HepG2 (cell line): Measurements from ENCODE around the gene ZBTB7C. TPM values are rescaled to one million over a fixed set of nuclear protein-coding genes. Genes with fewer than 3 reads are reported as not detected.

Experiments used
- ATAC-seq: fragments of 200-7000 bp; cut with Tn5 transposase; 3 replicates; pipeline ENCODE4 v1.9.1; 2020; ENCODE audit warnings: mild to moderate bottlenecking, moderate library complexity
- BruUV-seq: library from RNA; stranded (reverse); fragments of 400-500 nt; replicated peaks from 2 replicates; lab custom pipeline; 2021; lab: Mats Ljungman, UMichigan
- CTCF ChIA-PET: fragments of 300-600 bp; formaldehyde crosslinking; extraction: SDS; loops from one replicate; lab custom pipeline; 2021; ENCODE audit warnings: low total read pairs, inconsistent platforms, low intra/inter-chr PET ratio; lab: Yijun Ruan, JAX
- POLR2A ChIA-PET: fragments of 350-600 bp; sonication (Branson Sonifier 250); formaldehyde crosslinking; loops from one replicate; lab custom pipeline; 2020; ENCODE audit warnings: antibody characterized with exemption, inconsistent platforms; lab: Yijun Ruan, JAX
- DNase-seq: peaks from one replicate; pipeline ENCODE4 v3.0.0-alpha.2; 2015; ENCODE audit warnings: low spot score
- FAIRE-seq: peaks from 3 replicates; lab custom pipeline; 2011; peaks lifted over from hg19 to GRCh38; lab: Jason Lieb, UNC
- H2AFZ ChIP-seq: one replicate; pipeline ENCODE4 v1.6.1; 2011; ENCODE audit warnings: low read length, inconsistent platforms
- H3K27ac ChIP-seq: fragments of 300-600 bp; 3 replicates; pipeline ENCODE4 v1.8.0; 2011; ENCODE audit warnings: mixed run types, mild to moderate bottlenecking, mixed read lengths, low read length, inconsistent platforms; ENCODE audit not compliant: insufficient read depth; ENCODE audit errors: extremely low read length
- H3K27me3 ChIP-seq, 2 experiments: fragments of 200-600 bp in 1 of 2; 2 replicates in 1 of 2; 3 replicates in 1 of 2; pipeline versions ENCODE4 v1.6.0 to v1.8.0; 2011; ENCODE audit warnings: low read length in 2 of 2, mild to moderate bottlenecking in 2 of 2, moderate library complexity in 2 of 2, inconsistent platforms in 1 of 2; ENCODE audit not compliant: insufficient read depth in 2 of 2, control insufficient read depth in 1 of 2
- H3K36me3 ChIP-seq, 2 experiments: fragments of 200-600 bp in 1 of 2; replicated peaks in 1 of 2; 2 replicates in 1 of 2; 3 replicates in 1 of 2; pipeline versions ENCODE4 v1.5.1 to v1.8.0; 2011; ENCODE audit warnings: low read length in 2 of 2, inconsistent platforms in 1 of 2; ENCODE audit not compliant: insufficient read depth in 2 of 2, control insufficient read depth in 1 of 2
- H3K4me1 ChIP-seq: 2 replicates; pipeline ENCODE4 v1.5.1; 2012; ENCODE audit warnings: low read length, inconsistent platforms; ENCODE audit not compliant: insufficient read depth
- H3K4me2 ChIP-seq: 2 replicates; pipeline ENCODE4 v1.6.0; 2011; ENCODE audit warnings: low read depth, low read length, inconsistent platforms
- H3K4me3 ChIP-seq, 3 experiments: fragments of 200-600 bp in 1 of 3; sonication (generic), shearing (Covaris generic) in 1 of 3; replicated peaks in 1 of 3; 2 replicates each; pipeline ENCODE4 v1.5.1; 2011 to 2016; ENCODE audit warnings: low read length in 3 of 3, inconsistent platforms in 2 of 3, low read depth in 2 of 3, mild to moderate bottlenecking in 2 of 3, control low read depth in 1 of 3, mixed read lengths in 1 of 3; ENCODE audit not compliant: insufficient read depth in 1 of 3
- H3K79me2 ChIP-seq: one replicate; pipeline ENCODE4 v1.6.1; 2011; ENCODE audit warnings: low read length, inconsistent platforms; ENCODE audit not compliant: insufficient read depth
- H3K9ac ChIP-seq: 2 replicates; pipeline ENCODE4 v1.6.0; 2011; ENCODE audit warnings: mild to moderate bottlenecking, low read depth, low read length, inconsistent platforms; ENCODE audit not compliant: insufficient read depth
- H3K9me3 ChIP-seq: 2 replicates; pipeline ENCODE4 v1.5.1; 2012; ENCODE audit warnings: mild to moderate bottlenecking, low read length
- H4K20me1 ChIP-seq: 2 replicates; pipeline ENCODE4 v1.6.0; 2011; ENCODE audit warnings: inconsistent platforms, mild to moderate bottlenecking, low read length, moderate library complexity; ENCODE audit not compliant: insufficient read depth
- ARNT2 ChIP-seq: sonication (generic); formaldehyde crosslinking; IDR thresholded peaks from 2 replicates; pipeline ENCODE4 v1.8.0; 2022; ENCODE audit warnings: mild to moderate bottlenecking, low read depth, missing genetic modification reagents, moderate library complexity
- CTCF ChIP-seq: sonication (generic); formaldehyde crosslinking; IDR thresholded peaks from 2 replicates; pipeline ENCODE4 v1.5.0; 2020; ENCODE audit warnings: mild to moderate bottlenecking, missing genetic modification reagents, moderate library complexity
- DBP ChIP-seq: sonication (generic); formaldehyde crosslinking; IDR thresholded peaks from 2 replicates; pipeline ENCODE4 v1.4.0; 2020; ENCODE audit warnings: missing genetic modification reagents; ENCODE audit errors: not compliant biosample characterization
- MBD4 ChIP-seq: IDR thresholded peaks from 2 replicates; pipeline ENCODE4 v1.6.1; 2012; ENCODE audit warnings: low read length, inconsistent platforms, borderline replicate concordance
- PRDM10 ChIP-seq: sonication (generic); formaldehyde crosslinking; IDR thresholded peaks from 2 replicates; pipeline ENCODE4 v1.4.0; 2020; ENCODE audit warnings: low read depth, missing genetic modification reagents
- SALL2 ChIP-seq: sonication (generic); formaldehyde crosslinking; IDR thresholded peaks from 2 replicates; pipeline ENCODE4 v1.8.1; 2023; ENCODE audit warnings: mild to moderate bottlenecking, missing genetic modification reagents, inconsistent platforms
- SETDB1 ChIP-seq: sonication (generic); formaldehyde crosslinking; IDR thresholded peaks from 2 replicates; pipeline ENCODE4 v1.5.1; 2020; ENCODE audit warnings: missing genetic modification reagents, mild to moderate bottlenecking, borderline replicate concordance
- STAG1 ChIP-seq: sonication (generic); formaldehyde crosslinking; IDR thresholded peaks from 2 replicates; pipeline ENCODE4 v1.4.0; 2020; ENCODE audit warnings: missing genetic modification reagents
- ZNF124 ChIP-seq: sonication (generic); formaldehyde crosslinking; IDR thresholded peaks from 2 replicates; pipeline ENCODE4 v1.4.0; 2020; ENCODE audit warnings: missing genetic modification reagents
- ZNF280B ChIP-seq: sonication (generic); formaldehyde crosslinking; IDR thresholded peaks from 2 replicates; pipeline ENCODE4 v1.5.0; 2020; ENCODE audit warnings: missing genetic modification reagents, mild to moderate bottlenecking, borderline replicate concordance
- ZNF335 ChIP-seq: sonication (generic); formaldehyde crosslinking; IDR thresholded peaks from 2 replicates; pipeline ENCODE4 v1.4.0; 2020; ENCODE audit warnings: missing genetic modification reagents
- ZNF747 ChIP-seq: sonication (generic); formaldehyde crosslinking; IDR thresholded peaks from 2 replicates; pipeline ENCODE4 v1.8.1; 2023; ENCODE audit warnings: missing genetic modification reagents, mild to moderate bottlenecking, borderline replicate concordance
- ZNF790 ChIP-seq: sonication (generic); formaldehyde crosslinking; IDR thresholded peaks from 2 replicates; pipeline ENCODE4 v1.8.0; 2022; ENCODE audit warnings: missing genetic modification reagents, mild to moderate bottlenecking, borderline replicate concordance
- WGBS: methylation state at CpG from one replicate; pipeline ENCODE4 v1.1.6; 2017; ENCODE audit warnings: low lambda C conversion rate; 5-methylcytosine and 5-hydroxymethylcytosine counted together
- in situ Hi-C: cut with HindIII; loops from 2 replicates; pipeline ENCODE4 v1.10.0; 2017; ENCODE audit warnings: low pct_unique_long_range_greater_than_20kb; ENCODE audit not compliant: extremely low pct_ligation_motif_present
- intact Hi-C: fragments of 100-400 bp; cut with micrococcal nuclease; formaldehyde crosslinking; loops from one replicate; pipeline ENCODE4 v1.10.0; 2022; ENCODE audit not compliant: unreplicated experiment
- polyA plus RNA-seq, 8 experiments: library from polyadenylated mRNA; depleted of rRNA in 3 of 8; stranded (reverse) in 7 of 8; unstranded in 1 of 8; fragments of >200 nt; fragmentation: Illumina TruSeq in 4 of 8; extraction: Trizol in 4 of 8; gene quantifications; 2 replicates each; pipeline versions ENCODE4 v1.2.1 to v1.2.3, GENCODE V29; 2011 to 2016; ENCODE audit warnings: low read depth in 4 of 8, missing spikeins in 1 of 8, mixed read lengths in 1 of 8; ENCODE audit not compliant: insufficient read depth in 1 of 8
- total RNA-seq, 5 experiments: library from RNA; depleted of rRNA; stranded (reverse); fragments of >200 nt; fragmentation: Illumina TruSeq; extraction: Trizol; gene quantifications; 2 replicates each; pipeline ENCODE4 v1.2.3, GENCODE V29; 2016; ENCODE audit warnings: low read depth in 1 of 5

The ZBTB7C gene
- total and polyA plus RNA-seq, 2 of the 13 experiments (the other 11 are each of a cell fraction or from before 2014, with no cell fraction given) = 0.01 to 0.04 TPM

GRCh38 chr18:47999801-48000248, 409.4 kb downstream of the ZBTB7C start (continued):
- TF ChIP-seq PRDM10 (CRISPR knock-in tag) = no peak

GRCh38 chr18:47997338-47997780, 411.8 kb downstream of the ZBTB7C start:
- FAIRE-seq (no peak), ATAC-seq (no peak), DNase-seq (no peak)
- no TSS peak for BruUV-seq
- 32% methylated on average over 5 of the region's 5 CpGs for WGBS
- Histone ChIP-seq H3K4me1 (no peaks in the 10 kb centered on the region), H3K4me3 (no peak overlapping the region), H4K20me1 (no peaks in the 10 kb centered on the region), H3K36me3 (no peaks in the 10 kb centered on the region), H3K4me2 (no peak overlapping the region), H2AFZ (no peak overlapping the region), H3K9me3 (peaks cover 16% of the 10 kb centered on the region), H3K27ac (no peak overlapping the region), H3K79me2 (no peaks in the 10 kb centered on the region), H3K27me3 (peaks cover 0 to 7% of the 10 kb centered on the region in 2 experiments; a peak in 2 of 5 replicates), H3K9ac (no peak overlapping the region)
- intact Hi-C loops = no loop called here
- ChIA-PET CTCF (no interaction called here), POLR2A (no interaction called here)
- in situ Hi-C loops = no loop called here
- TF ChIP-seq ARNT2 = no peak
- no peak for TF ChIP-seq ZNF124 (CRISPR knock-in tag)
- TF ChIP-seq ZNF335 (CRISPR knock-in tag) = no peak
- no peak for TF ChIP-seq MBD4
- TF ChIP-seq ZNF280B (CRISPR knock-in tag) = no peak
- no peak for TF ChIP-seq ZNF747
- peak; percentile 90 for TF ChIP-seq SETDB1
- no peak for TF ChIP-seq SALL2
- TF ChIP-seq CTCF (CRISPR knock-in tag) = peak; percentile 39
- TF ChIP-seq DBP (CRISPR knock-in tag) = no peak
- TF ChIP-seq ZNF790 (CRISPR knock-in tag) = no peak
- 0 out of 2 replicates have a peak, but pooled peaks have one; percentile 17 for TF ChIP-seq STAG1
